ENCODE data around the gene SDC1.

SDC1 gene

GRCh38 chr2:20180676-20181648 lies 44.0 kb downstream of the SDC1 start:
- no peak for DNase-seq

DNA sequence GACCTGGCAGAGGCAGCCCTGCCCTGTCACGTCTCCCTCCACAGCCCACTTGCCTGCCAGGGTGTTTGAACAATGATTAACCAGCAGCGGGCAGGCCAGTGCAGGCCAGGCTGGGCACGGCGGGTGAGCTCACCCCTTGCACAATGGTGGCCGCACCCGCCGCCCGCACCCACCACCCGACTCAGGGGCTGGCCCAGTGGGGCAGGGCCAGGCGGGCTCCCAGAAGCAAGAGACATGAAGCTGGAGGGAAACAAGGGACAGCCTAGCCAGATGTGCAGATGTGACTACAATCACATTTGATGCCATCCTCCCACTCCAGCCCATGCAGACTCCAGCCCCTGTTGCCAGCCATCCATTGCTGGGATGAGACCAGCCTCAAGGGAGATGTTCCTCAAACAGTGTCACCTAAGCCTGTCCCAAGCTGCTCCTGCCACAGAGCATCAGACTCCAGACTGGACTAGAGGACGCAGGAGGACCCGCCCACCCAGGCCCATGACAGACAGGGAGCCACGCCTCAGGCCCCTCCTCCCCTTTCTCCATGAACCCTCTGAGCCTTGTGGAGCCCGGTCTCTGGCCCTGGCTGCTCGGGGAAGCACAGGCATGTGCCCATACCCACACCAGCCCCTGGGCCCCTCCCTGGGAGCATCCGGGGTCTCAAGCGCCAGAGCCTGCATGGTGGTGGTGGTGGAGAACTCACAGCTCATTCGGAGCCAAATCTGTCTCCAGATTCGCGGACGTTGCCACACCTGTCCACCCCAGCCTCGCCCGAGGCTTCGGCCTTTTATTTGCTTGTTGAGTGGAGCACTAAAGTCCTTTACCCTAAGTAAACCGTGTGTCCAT lies 45.0 kb downstream of the SDC1 start:
- peak; percentile 59 for DNase-seq

DNA sequence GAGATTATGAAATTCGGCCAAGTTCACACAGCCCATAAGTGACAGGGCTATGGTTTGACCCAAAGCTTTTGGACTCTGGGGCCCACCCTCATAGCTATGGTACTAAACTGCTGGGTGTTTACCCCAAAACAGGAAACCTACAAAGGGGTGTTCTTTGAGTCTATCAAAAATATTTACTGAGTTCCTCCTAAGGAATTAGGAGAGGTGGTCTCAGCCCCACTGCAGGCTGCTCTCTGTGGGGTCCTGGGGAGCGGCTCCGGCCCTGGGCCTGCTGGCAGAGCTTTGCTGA lies 45.5 kb downstream of the SDC1 start:
- DNase-seq = no peak

DNA sequence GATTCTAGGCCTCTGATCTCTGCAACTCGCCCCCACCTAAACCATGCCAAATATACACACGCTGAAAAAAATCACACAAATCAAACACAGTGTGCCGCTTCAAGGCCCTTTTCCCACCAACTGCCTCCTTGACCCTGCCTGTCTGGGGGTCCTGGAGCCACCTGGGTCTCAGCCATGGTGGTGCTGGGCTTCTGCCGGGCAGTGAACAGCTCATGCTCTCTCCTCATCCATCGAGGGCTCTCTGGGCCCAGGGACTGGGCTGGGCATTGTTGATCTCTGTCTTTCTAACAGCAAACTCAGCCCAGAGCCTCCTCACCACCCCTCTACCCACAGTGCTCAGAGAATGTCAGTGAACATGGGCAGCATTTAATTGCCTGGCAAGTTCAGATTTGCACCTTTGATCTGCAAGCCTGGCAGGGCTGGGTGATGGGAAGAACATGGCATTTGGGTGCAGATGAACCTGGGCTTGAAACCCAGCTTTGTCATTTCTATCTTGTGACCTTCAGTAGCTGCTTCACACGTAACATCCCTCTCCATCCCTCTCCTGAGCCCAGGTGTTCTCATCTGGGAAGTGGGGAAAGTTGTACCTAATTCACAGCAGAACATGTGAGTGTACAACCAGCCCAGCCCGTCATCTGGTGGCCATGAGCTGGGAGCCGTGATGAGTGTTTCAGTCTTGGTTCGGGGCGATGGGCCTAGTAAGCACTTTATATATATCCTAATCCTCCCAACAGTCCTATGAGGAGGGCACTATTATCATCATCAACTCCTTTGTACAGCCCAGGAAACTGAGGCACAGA lies 46.1 kb downstream of the SDC1 start:
- DNase-seq = no peak

DNA sequence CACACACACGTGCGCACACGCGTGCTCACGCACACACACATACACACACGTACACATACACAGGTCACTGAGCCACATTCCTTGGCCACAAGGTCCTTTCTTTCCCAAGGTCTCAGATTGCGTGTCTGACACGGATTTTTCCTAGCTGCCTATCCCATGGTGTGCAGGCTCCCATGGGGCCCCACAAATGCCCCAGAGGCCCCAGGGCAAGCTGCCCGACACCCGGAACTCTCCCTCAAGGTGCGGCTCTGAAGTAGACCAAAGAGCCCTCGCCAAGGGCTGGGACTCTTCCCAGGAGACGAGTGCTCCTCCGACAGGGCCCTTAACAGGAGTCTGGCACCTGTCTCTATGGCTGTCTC lies 46.7 kb downstream of the SDC1 start:
- no peak for DNase-seq

GRCh38 chr2:20177556-20178248 lies 47.2 kb downstream of the SDC1 start:
- DNase-seq = no peak

DNA sequence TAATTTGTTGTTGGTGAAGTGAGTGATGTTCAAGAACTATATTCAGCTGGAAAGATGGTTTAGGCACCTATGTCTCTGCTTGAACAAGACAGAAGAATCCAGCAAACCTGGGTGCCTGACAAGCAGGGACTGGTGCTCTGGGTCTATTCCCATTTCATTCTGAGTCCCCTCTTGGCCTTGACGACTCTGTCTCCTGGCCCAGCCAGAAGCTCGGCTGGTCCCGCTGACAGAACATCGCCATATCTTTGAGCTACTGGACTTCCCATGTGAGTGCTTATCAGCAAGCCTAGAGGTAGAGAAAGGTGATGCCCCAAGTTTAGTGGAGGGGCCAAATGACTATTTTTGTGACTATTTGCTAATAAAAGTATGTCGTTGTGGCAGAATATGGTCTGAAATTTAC lies 48.2 kb downstream of the SDC1 start:
- no peak for DNase-seq

DNA sequence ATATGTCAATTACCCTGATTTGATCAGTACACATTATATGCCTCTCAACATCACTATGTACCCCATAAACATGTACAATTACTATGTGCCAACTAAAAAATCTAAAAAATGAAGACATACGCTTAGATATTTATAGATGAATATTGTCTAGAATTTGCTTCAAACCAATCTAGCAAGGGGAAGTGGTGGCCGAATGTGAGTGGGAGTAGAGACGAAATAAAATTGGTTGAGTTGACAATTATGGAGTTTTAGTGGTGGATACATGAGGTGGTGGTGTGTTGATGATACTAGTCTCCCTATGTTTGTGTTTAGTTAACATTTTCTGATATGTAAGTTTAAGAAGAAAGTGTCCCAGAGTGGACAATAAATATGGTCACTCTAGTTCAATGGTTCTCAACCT lies 49.0 kb downstream of the SDC1 start:
- no peak for DNase-seq

DNA sequence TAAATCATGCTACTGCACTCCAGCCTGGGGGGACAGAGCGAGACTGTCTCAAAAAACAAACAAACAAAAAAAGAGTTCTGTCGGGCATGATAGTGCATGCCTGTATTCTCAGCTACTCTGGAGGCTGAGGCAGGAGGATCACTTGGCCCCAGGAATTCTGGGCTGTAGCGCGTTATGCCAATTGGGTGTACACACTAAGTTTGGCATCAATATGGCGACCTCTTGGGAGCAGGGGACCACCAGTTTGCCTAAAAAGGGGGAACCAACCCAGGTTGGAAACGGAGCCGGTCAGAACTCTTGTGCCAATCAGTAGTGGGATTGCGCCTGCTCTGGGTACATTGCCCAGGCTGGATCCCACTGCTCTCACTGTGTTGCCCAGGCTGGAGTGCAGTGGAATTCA lies 49.7 kb downstream of the SDC1 start:
- no peak for DNase-seq

DNA sequence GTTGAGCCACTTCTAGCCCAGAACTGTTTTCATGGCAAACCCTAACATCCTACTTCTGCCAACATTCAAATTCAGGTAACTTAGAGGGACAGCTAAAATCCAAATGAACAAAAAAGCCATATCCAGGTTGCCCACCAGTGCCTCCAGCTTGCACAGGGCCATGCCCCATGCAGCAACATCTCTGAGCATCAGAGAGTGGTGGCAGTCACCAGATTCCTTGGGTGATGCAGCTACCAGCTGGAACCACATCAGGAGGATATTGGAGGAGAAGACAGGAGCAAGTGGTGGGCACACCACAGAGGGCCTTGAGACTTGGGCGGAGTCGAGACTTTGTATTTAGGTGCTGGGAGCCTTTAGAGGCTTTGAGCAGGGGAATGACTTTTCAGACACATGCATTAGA lies 50.5 kb downstream of the SDC1 start:
- DNase-seq = no peak

- no peak for DNase-seq
Observed at GRCh38 chr2:20173496-20174402, 51.2 kb downstream of the SDC1 start.

GRCh38 chr2:20173064-20173463 lies 51.9 kb downstream of the SDC1 start:
- no peak for DNase-seq

- no peak for DNase-seq
Observed at GRCh38 chr2:20172273-20173055, 52.5 kb downstream of the SDC1 start.

DNA sequence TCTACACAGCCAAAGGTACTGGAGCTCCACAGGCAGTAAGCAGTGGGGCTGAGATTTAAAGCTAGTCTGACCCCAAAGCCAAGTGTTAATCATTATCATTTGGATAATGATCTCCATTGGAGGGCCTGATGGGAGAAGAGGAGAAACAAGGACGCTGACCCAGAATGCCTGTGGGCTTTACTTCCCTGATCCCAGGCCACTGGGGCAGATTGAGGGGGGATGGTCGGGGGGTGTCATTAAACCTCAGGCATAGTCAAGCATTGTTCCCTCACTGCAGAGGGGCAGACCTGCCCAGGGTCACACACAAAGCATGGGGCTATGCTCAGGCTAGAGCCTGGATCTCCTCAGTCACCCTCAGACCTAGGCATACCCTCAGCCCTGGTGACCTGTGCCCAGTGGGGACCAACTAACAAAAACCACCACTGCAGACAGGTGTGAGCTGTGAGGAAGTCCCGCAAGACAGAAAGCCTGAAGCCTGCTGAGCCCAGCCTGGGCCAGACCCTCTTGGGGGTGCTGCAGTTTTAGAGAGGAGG lies 53.4 kb downstream of the SDC1 start:
- DNase-seq = no peak

GRCh38 chr2:20170704-20171250 lies 54.2 kb downstream of the SDC1 start:
- DNase-seq = no peak

GRCh38 chr2:20169796-20170703 lies 54.9 kb downstream of the SDC1 start:
- DNase-seq = no peak

DNA sequence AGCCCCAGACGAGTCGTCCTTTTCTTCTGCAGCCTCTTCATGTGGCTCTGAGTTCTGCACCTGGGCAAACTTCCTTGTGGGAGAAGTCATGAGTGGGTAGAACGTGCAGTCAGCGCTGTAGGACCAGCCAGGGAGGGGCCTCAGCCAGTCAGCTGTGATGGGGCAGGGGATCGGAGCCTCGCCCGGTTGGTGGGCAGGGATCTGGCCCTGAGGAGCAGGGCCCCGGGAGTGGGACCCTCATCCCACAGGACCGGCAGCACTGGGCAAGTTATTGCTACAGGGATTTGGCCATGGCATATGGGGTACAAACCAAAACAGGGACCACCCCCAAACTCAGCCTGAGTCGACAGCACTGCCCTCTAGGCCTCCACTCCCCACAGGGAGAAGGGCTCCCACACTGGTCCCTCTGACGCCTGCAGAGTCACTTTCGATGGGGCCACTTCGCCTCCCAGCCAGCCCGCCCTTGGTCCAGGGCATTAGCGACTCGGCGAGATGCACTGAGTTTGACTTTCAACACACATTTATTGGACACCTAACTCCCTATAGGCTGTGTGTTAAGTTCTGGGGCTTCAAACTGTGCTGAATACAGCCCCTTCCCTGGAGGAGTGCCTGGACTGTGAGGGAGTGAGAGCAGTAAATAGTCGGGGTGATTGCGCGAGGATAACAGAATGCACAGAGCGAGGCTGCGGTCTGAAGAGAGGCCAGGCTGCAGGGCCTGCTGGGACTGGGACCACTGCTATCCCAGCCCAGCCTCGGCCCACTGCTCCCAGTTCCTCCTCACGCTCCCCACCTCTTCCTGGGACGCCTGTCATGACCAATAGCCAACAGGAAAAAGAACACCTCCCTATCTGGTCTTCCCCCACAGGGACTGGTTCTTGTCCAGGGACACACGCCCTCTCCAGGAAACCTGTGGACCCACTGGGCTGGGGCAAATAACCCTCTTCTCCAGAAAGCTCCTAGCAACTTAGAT lies 55.9 kb downstream of the SDC1 start:
- no peak for DNase-seq
